GM12891 (cell line): ENCODE measurements around the gene RASGRP1.

Experiments used
- POLR2A ChIP-seq: IDR thresholded peaks from 2 replicates; pipeline ENCODE4 v1.6.1; 2011; ENCODE audit warnings: low read depth, low read length, control low read depth
- POLR2AphosphoS5 ChIP-seq: IDR thresholded peaks from 2 replicates; pipeline ENCODE4 v1.6.1; 2011; ENCODE audit warnings: low read depth, low read length, control low read depth
- SPI1 ChIP-seq: IDR thresholded peaks from 2 replicates; pipeline ENCODE4 v1.6.1; 2011; ENCODE audit warnings: low read depth, low read length, control low read depth
- TAF1 ChIP-seq: IDR thresholded peaks from 2 replicates; pipeline ENCODE4 v1.6.1; 2011; ENCODE audit warnings: low read depth, low read length, control low read depth

DNA sequence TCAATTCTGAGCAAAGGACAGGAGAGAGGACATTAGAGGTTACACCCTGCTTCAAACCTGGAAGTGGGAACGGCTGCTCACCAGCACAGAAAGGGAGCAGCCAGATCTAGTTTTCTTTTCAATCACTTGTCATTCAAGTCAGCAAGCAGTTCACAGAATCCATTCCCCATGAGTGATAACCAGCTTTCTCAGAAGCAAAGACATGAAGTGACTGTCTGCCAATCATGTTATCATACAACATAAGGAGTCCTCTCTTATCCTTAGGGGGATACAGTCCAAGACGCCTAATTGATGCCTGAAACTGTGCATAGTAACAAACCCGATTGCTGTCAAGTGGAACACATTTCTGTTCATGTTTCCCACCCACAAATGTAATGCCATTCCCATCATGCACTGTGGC, 56.0 kb downstream of the RASGRP1 start:
- TF ChIP-seq POLR2A (no peak), POLR2AphosphoS5 (no peak), TAF1 (no peak), SPI1 (peak; percentile 27; the same call in 1 of the 2 replicates)
